Bone marrow (tissue), 2 donors: Measurements from ENCODE around the gene ZSWIM6.

Experiments
- DNase-seq, 2 donors: peaks; one replicate each; lab custom pipeline; 2025; lab: John Stamatoyannopoulos, UW

The ZSWIM6 gene

GRCh38 chr5:61447780-61448495 is 115.9 kb downstream of the ZSWIM6 start:
- DNase-seq: no peak

DNA sequence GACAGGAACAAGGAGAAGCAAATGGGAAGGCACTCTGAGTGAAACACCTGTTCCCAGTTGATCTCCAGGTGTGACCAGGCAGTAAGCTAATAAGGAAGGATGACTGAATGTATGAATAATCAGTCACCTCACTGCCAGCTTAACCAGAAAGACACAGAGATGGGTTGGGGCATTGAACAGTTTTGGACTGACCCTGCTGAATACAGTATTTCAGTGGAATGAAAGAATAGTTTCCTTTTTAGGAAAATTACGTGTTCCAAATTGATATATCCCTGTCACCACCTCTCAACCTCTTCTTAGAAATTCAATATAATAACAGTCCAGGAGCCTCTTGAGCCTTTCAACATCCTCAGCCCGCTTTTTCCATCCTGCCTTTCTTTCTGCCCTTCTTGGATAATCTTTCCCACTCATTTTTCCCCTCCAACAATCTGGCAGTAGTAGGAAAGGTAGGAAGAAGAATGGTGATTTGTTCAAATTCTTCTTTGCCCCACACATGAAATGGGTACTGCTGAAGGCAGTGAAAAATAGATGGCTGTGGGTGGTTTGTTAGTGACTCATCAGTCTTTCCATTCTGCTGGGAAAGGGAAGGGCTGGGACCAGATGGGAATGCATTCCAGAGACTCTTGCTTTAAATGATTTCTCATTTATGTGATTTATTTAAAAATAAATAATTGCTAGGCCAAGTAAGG is 117.9 kb downstream of the ZSWIM6 start:
- DNase-seq: no peak

DNA sequence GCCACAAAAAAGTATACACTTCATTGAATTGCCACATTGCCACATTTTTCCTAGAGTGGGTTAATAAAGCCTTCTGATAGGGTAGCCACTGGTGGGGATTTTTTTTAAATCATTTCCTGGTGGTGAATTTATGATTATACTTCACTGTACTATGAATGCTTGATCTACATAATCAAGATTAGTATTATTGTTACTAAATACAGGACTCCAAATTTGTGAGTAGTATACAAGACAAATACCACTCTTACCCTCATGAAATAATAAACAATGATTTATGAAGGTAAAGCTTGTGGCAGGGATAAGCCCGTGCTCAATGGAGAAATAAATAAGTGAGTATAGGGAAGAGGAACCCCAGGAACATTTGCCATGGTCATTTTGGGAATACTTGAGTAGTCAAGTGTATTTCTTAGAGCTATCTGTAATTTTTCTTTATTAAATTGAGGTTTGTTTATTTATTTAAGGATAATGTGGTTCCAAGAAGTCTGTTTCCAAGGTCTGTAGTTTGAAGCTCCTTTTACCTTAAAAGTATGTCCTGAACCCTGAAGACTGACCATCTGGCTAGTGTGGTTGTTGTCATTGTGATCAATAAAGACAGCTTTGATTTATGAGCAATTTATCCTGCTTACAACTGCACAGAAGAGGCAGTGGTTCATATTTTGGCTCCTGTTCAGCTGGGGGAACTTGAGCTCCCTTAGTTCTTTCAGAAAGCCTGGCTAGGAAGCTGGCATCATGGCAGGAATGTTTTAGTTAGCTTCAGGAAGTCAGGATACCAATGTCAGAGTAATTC is 118.6 kb downstream of the ZSWIM6 start:
- DNase-seq: no peak

- DNase-seq: no peak
These were observed 123.3 kb downstream of the ZSWIM6 start for GRCh38 chr5:61455179-61456006.

GRCh38 chr5:61460471-61460870 is 128.4 kb downstream of the ZSWIM6 start:
- DNase-seq: no peak

GRCh38 chr5:61461417-61461816 is 129.4 kb downstream of the ZSWIM6 start:
- DNase-seq: no peak

GRCh38 chr5:61461926-61462325 is 129.9 kb downstream of the ZSWIM6 start:
- DNase-seq: no peak

- no peak for DNase-seq
These were observed 131.5 kb downstream of the ZSWIM6 start for GRCh38 chr5:61463596-61463995.

DNA sequence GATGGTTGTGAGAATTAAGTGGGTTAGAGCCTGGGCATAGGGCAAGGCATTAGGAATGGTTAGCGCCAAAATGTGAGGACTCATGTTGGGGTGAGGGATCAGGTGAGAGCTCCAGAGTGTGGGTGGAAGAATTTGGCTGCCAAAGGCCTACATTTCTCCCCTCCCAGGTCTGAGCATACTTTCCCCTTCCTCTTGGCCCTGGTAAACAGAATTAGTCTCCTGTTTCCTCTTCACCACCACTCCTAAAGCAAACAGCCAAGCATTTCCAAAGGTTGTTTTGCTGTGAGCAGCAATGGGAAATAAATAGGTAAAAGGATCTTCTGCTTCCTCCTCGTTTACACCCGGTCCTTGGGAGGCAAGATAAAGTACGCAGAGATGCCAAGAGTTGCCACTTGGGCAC is 132.5 kb downstream of the ZSWIM6 start:
- DNase-seq: no peak

DNA sequence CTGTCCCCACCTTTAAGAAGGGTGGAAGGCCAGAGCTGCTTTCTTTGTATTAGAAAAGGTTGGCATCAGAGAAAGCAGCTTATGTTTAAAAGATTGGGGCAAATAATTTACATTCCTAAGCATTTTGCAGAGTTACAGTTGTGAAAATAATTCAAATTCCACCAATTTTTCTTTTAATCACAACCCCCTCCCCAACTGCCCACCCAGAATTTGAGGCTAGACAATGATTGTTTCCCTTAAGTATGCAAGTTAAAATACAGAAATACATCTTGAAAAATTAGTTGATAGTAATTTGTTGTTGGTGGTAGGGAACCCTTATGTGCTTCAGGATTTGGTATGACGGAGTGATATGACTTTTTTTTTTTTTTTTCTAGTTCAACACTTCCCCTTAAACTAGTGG is 133.0 kb downstream of the ZSWIM6 start:
- DNase-seq: no peak

GRCh38 chr5:61465496-61465895 is 133.4 kb downstream of the ZSWIM6 start:
- DNase-seq: no peak

DNA sequence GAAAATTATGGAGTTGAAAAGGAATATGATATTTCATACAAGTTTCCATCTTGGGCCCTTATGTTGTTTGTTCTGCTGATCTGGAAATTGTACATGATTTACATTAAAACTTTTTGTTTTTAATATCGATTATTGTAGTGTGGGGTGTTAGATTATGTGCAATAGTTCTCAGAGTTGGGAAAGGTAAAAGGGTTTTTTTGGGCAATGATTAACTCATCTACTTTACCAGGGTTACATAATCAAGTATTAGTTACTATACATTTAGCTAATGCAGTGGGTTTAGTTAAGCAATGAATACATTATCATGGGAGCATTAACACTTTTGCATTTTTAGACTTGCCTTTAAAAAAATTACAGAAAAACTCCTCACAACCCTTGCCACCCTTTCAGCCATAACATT is 134.0 kb downstream of the ZSWIM6 start:
- DNase-seq: no peak

- no peak for DNase-seq
These were observed 135.9 kb downstream of the ZSWIM6 start for GRCh38 chr5:61467766-61468482.

DNA sequence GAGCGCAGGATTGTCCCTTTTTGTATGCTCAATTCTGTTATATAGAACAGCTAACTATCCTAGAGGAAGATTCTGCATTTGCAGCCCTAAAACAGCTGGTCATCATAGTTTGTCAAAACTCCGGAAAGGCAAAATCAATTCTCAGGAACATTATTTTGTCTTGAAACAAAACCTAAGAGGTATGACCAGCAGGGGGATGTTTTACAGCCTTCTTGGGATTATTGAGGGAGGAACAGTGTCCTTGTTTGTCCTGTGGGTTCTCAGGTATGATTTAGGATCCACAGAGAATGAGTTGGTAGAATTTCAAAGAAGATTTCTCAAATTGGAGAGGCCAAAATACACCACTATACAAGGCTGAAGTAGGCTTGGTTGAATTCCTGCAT is 136.4 kb downstream of the ZSWIM6 start:
- DNase-seq: no peak

DNA sequence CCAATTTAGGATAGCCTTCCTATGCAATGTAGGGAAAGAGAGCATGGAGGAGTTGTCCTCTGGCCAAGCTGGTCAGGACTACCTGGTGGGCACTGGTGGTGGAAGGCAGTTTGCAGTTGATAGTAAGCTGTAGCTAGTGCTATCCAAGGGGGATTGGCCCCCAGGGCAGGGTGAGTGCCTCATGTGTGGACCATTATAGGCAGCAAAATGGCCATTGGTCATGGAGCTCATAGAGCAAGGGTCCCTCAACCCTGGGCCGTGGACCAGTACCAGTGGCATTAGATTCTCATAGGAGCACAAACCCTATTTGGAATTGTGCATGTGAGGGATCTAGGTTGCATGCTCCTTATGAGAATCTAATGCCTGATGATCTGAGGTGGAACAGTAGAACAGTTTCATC is 139.3 kb downstream of the ZSWIM6 start:
- DNase-seq: no peak

DNA sequence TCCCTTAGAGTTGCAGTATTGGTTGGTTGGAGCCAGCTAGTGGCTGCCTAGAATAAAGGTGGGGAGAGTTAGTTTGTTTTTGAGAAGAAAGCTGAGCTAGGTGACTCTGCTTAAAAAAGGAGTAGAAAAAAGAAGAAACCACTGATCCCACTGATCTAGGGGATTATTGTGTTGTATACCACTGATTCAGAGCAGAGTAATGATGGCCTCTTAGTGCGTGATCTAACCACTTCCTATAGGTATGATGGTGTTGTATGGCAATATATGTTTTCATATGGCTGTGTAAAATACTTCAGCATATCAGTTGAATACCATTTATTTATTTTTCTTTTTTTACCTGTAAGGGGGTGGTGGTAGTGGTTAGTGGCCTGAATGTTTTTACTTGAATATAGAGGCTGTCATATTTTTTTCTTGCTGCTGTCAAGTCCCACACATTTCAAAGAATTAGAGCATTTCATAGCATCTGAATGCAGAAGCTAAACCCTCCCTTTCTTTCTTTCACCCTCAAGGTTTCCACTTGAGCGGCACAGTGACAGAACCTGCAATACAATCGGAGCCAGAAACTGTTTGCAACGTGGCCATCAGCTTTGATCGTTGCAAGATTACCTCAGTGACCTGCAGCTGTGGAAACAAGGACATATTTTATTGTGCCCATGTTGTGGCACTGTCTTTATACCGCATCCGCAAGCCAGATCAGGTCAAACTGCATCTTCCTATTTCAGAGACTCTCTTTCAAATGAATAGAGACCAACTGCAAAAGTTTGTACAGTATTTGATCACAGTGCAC is 140.3 kb downstream of the ZSWIM6 start:
- no peak for DNase-seq

DNA sequence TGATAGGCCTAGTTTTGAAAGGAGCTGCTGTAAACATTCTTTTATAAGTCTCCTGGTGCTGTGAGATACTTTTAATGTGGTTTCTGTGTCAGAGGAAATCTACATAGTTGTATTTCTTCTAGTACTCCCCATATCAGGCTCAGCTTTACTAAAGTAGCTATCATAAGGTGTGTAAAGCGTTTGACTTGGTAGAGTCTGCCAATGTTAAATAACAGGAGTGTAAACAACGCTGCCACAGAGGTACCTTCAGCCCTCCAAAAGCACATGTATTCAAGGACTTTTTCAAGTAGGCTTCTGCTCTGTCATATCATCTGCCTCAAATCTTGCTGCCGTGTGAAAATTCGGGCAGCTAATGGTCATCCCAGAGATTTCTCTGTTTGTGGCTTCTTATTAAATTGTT is 142.7 kb downstream of the ZSWIM6 start:
- no peak for DNase-seq

DNA sequence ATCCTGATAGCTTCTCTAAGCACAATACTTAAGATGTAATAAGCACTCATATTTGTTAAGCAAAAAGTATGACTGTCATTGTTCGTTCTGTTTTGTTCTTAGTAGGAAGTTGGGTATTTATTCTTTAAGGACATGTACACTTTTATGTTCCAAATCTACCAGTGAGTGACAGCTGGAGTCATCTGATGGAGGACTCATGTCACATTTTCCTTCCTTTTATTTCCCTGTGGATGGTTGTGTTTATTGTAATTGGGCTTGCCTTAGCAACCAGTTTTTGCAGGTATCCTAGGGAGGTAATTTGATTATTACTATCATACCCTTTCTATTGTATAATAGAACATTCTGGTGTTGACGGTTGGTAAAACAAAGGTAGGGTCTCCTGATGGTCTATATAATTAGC is 145.7 kb downstream of the ZSWIM6 start:
- no peak for DNase-seq

DNA sequence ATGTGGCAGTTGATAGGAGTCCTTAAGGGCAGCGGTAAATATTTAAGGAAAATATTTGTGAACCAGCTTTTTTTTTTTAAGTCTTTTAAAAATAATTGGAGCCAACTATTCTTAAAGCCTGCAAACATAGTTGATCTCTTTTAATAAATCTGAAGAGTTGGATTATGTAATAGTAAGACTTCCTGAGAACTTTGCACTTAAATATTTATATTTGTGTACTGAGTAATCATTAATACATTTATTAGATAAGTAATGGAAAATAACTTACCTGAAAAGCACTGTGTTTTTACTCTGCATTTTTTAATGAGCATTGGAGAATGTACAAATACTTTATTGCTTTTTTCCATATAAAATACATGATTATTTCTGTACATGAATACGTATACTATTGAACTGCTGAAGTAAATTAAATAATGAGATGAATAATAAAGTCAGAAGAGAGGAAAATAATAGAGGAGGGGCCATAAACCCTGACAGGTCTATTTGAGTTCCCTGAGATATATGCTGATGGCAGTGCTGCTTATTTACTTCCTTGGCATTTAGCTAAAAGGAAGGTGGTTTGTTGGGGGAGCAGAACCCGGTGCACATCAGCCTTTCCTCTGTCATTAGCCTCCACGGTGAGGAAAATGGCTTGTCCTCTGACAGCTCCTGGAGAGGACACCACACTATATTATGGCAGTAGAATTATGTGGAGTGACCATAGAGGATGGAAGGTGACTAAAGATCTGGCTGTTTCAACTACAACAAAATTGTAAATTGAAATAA is 148.0 kb downstream of the ZSWIM6 start:
- no peak for DNase-seq

- DNase-seq: no peak
These were observed 150.9 kb downstream of the ZSWIM6 start for GRCh38 chr5:61482980-61483379.
